Measurements from ENCODE around the gene NUP205. TPM values are rescaled to one million over a fixed set of nuclear protein-coding genes. Genes with fewer than 3 reads are reported as not detected.
A peak's percentile ranks its signal among the peaks of the same experiment; 100 is the strongest.
"Not testable (repeated sequence)": the region's sequence is repeated elsewhere in the genome, so short reads cannot be mapped to it uniquely, and the experiment has no call there.

NUP205 gene
- total RNA-seq, 6 donors from 2014 or later = 27.4 to 41.9 (median 33.1) TPM

DNA sequence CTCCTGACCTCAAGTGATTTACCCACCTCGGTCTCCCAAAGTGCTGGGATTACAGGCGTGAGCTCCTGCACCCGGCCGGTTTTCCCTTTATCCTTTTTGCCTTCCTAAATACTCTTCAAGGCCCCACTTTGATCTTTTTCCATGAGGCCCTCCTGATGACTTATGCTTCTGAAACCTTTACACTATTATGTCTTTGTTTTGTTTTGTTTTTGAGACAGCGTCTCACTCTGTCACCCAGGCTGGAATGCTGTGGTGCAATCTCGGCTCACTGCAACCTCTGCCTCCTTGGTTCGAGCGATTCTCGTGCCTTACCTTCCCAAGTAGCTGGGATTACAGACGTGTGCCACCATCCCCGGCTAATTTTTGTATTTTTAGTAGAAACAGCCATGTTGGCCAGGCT, 108.4 kb downstream of the NUP205 start:
- Histone ChIP-seq H3K4me3 (no peak overlapping the region), H3K9me3 (no peaks in the 10 kb centered on the region), H3K36me3 (peaks cover 0 to 3% (median 0%) of the 10 kb centered on the region in 4 donors), H3K27ac (no peak overlapping the region), H3K27me3 (no peaks in the 10 kb centered on the region), H3K4me1 (peaks cover 14 to 57% (median 26%) of the 10 kb centered on the region in 4 donors)
- ATAC-seq (ENCODE audit: low FRiP score in 2 of 2) (no peak), DNase-seq (no peak)
- no peak for TF ChIP-seq POLR2A (IDR thresholded peaks at IDR 0.05)
- no peak for TF ChIP-seq EP300 (IDR thresholded peaks at IDR 0.05)
- no peak for TF ChIP-seq POLR2AphosphoS5 (IDR thresholded peaks at IDR 0.05)
- TF ChIP-seq, protein P1, sequence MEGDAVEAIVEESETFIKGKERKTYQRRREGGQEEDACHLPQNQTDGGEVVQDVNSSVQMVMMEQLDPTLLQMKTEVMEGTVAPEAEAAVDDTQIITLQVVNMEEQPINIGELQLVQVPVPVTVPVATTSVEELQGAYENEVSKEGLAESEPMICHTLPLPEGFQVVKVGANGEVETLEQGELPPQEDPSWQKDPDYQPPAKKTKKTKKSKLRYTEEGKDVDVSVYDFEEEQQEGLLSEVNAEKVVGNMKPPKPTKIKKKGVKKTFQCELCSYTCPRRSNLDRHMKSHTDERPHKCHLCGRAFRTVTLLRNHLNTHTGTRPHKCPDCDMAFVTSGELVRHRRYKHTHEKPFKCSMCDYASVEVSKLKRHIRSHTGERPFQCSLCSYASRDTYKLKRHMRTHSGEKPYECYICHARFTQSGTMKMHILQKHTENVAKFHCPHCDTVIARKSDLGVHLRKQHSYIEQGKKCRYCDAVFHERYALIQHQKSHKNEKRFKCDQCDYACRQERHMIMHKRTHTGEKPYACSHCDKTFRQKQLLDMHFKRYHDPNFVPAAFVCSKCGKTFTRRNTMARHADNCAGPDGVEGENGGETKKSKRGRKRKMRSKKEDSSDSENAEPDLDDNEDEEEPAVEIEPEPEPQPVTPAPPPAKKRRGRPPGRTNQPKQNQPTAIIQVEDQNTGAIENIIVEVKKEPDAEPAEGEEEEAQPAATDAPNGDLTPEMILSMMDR (IDR thresholded peaks at IDR 0.05) = no peak
- 91 to 95% methylated on average over 11 of the region's 11 CpGs for WGBS, 2 donors

- 73 to 79% methylated on average over 6 of the region's 6 CpGs for whole genome bisulfite sequencing, 2 donors
- TF ChIP-seq POLR2A (IDR thresholded peaks at IDR 0.05) = no peak
- no peak for TF ChIP-seq EP300 (IDR thresholded peaks at IDR 0.05)
- TF ChIP-seq, protein P1 (IDR thresholded peaks at IDR 0.05) = no peak
- TF ChIP-seq POLR2AphosphoS5 (IDR thresholded peaks at IDR 0.05) = no peak
- H3K9me3 ChIP-seq = no peaks in the 10 kb centered on the region
- H3K27me3 ChIP-seq = no peaks in the 10 kb centered on the region
- ATAC-seq (ENCODE audit: low FRiP score in 2 of 2) (no peak), DNase-seq (no peak)
- H3K4me1 ChIP-seq = peaks cover 11 to 53% (median 22%) of the 10 kb centered on the region in 4 donors
- no peak overlapping the region for H3K4me3 ChIP-seq
- peaks cover 0 to 3% (median 0%) of the 10 kb centered on the region in 4 donors for H3K36me3 ChIP-seq
- H3K27ac ChIP-seq = no peak overlapping the region
These were observed 109.1 kb downstream of the NUP205 start for GRCh38 chr7:135666846-135667245.

DNA sequence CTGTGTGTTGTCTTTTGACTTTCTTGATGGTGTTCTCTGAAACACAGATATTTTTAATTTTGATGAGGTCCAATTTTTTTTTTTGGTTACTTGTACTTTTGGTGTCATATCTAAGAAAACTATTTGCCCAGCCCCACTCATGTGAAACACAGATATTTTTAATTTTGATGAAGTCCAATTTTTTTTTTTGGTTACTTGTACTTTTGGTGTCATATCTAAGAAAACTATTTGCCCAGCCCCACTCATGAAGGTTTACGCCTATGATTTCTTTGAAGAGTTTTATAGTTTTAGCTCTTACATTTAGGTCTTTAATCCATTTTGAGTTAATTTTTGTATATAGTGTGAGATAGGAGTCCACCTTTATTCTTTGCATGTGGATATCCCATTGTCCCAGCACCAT, 109.9 kb downstream of the NUP205 start:
- H3K4me3 ChIP-seq; H3K9me3 ChIP-seq; DNase-seq; H3K27me3 ChIP-seq; H3K36me3 ChIP-seq; H3K27ac ChIP-seq; ATAC-seq (ENCODE audit: low FRiP score in 2 of 2): not testable (repeated sequence)
- H3K4me1 ChIP-seq = peaks cover 9 to 55% (median 23%) of the 10 kb centered on the region in 4 donors
- 88 to 95% methylated on average over 1 of the region's 1 CpG for WGBS, 2 donors

DNA sequence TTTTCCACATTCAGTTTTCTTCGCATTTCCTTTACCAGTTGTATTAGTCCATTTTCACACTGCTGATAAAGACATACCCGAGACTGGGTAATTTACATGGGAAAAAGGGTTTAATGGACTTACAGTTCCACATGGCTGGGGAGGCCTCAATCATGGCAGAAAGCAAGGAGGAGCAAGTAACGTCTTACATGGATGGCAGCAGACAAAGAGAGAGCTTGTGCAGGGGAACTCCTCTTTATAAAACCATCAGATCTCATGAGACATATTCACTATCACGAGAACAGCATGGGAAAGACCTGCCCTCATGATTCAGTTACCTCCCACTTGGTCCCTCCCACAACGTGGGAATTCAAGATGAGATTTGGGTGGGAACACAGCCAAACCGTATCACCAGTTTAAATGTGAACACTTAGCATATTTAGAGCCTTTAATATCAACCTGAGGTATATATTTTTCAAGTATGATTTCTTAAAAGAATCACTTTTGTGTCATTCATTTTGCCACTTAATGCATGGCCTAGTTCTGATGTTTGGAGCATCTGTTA, 111.2 kb downstream of the NUP205 start:
- not testable (repeated sequence) for H3K27me3 ChIP-seq; ATAC-seq (ENCODE audit: low FRiP score in 2 of 2); DNase-seq; H3K9me3 ChIP-seq; H3K4me3 ChIP-seq; H3K36me3 ChIP-seq; H3K27ac ChIP-seq
- WGBS, 2 donors = 59 to 64% methylated on average over 6 of the region's 6 CpGs
- peaks cover 2 to 56% (median 16%) of the 10 kb centered on the region in 4 donors for H3K4me1 ChIP-seq

- H3K4me3 ChIP-seq = no peak overlapping the region
- no peak for DNase-seq
- no peak overlapping the region for H3K27ac ChIP-seq
- no peaks in the 10 kb centered on the region for H3K27me3 ChIP-seq
- H3K36me3 ChIP-seq = peaks cover 0 to 13% (median 0%) of the 10 kb centered on the region in 4 donors
- H3K9me3 ChIP-seq = no peaks in the 10 kb centered on the region
- H3K4me1 ChIP-seq = peaks cover 0 to 48% (median 14%) of the 10 kb centered on the region in 4 donors
- ATAC-seq (ENCODE audit: low FRiP score in 2 of 2) = no peak
- WGBS, 2 donors = 73 to 79% methylated on average over 1 of the region's 1 CpG
- TF ChIP-seq EP300 (IDR thresholded peaks at IDR 0.05) = no peak
- TF ChIP-seq, protein P1 (IDR thresholded peaks at IDR 0.05) = no peak
- TF ChIP-seq POLR2AphosphoS5 (IDR thresholded peaks at IDR 0.05) = no peak
- TF ChIP-seq POLR2A (IDR thresholded peaks at IDR 0.05) = no peak
These were observed 112.1 kb downstream of the NUP205 start for GRCh38 chr7:135669774-135670173.

GRCh38 chr7:135670179-135670578, 112.5 kb downstream of the NUP205 start:
- DNase-seq (no peak), ATAC-seq (ENCODE audit: low FRiP score in 2 of 2) (peak in 1 of 2 donors; percentile 53)
- no peaks in the 10 kb centered on the region for H3K9me3 ChIP-seq
- H3K36me3 ChIP-seq = peaks cover 0 to 17% (median 0%) of the 10 kb centered on the region in 4 donors
- no peak for TF ChIP-seq EP300 (IDR thresholded peaks at IDR 0.05)
- TF ChIP-seq, protein P1 (IDR thresholded peaks at IDR 0.05) = no peak
- no peak for TF ChIP-seq POLR2AphosphoS5 (IDR thresholded peaks at IDR 0.05)
- TF ChIP-seq POLR2A (IDR thresholded peaks at IDR 0.05) = no peak
- H3K4me3 ChIP-seq = no peak overlapping the region
- H3K4me1 ChIP-seq = peaks cover 0 to 48% (median 14%) of the 10 kb centered on the region in 4 donors
- H3K27me3 ChIP-seq = no peaks in the 10 kb centered on the region
- H3K27ac ChIP-seq = no peak overlapping the region
- 57 to 68% methylated on average over 1 of the region's 1 CpG for WGBS, 2 donors
